Measurements from ENCODE around the gene RARA. TPM values are rescaled to one million over a fixed set of nuclear protein-coding genes. Genes with fewer than 3 reads are reported as not detected.
"Not testable (repeated sequence)": the region's sequence is repeated elsewhere in the genome, so short reads cannot be mapped to it uniquely, and the experiment has no call there.

RARA gene
- total RNA-seq, 1 experiment from 2014 or later, result 29.6 TPM

DNA sequence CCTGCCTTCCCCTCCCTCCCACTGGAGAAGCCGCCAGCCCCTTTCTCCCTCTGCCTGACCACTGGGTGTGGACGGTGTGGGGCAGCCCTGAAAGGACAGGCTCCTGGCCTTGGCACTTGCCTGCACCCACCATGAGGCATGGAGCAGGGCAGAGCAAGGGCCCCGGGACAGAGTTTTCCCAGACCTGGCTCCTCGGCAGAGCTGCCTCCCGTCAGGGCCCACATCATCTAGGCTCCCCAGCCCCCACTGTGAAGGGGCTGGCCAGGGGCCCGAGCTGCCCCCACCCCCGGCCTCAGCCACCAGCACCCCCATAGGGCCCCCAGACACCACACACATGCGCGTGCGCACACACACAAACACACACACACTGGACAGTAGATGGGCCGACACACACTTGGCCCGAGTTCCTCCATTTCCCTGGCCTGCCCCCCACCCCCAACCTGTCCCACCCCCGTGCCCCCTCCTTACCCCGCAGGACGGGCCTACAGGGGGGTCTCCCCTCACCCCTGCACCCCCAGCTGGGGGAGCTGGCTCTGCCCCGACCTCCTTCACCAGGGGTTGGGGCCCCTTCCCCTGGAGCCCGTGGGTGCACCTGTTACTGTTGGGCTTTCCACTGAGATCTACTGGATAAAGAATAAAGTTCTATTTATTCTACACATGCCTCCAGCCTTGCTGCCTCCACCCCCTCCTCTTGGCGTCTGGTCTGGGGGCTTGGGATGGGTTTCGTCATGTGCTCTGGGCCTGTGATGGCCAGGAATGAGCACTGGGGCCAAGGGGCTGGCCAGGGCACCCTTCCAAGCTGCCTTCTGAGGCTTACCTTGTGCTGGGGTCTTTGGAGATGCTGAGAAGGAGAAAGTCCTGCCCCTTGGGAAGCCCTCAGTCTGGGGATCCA, 48.3 kb downstream of the RARA start:
- DNase-seq (ENCODE audit: low read depth), result no peak

DNA sequence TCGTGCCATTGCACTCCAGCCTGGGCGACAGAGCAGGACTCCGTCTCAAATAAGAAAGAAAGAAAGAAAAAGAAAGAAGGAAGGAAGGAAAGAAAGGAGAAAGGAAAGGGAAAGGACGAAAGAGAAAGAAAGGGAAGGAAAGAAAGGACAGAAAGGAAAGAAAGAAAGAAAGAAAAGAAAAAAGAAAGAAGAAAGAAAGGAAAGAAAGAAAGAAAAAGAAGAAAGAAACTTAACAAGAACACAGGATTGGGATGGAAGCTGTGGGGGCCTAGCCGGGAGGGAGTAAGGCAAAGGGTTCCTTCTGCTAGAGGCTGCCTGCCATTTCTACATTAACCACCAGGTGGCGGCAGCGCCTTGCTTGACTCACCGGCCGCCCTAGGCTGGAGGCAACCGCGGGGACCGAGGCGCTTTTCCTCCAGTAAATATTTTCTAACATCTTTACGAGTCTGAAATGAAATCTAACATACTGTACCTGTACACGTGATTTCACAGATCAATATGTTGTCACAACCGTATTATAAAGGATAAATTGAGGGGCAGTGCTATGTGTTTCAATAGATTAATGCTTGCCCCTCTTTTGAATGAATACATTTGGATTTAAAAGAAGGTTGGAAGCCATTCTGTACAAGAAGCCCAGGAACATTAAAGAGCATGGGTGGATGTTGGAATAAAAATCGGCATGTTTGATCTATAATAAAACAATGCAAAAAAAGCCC, 49.5 kb downstream of the RARA start:
- DNase-seq (ENCODE audit: low read depth), result peak; percentile 74

DNA sequence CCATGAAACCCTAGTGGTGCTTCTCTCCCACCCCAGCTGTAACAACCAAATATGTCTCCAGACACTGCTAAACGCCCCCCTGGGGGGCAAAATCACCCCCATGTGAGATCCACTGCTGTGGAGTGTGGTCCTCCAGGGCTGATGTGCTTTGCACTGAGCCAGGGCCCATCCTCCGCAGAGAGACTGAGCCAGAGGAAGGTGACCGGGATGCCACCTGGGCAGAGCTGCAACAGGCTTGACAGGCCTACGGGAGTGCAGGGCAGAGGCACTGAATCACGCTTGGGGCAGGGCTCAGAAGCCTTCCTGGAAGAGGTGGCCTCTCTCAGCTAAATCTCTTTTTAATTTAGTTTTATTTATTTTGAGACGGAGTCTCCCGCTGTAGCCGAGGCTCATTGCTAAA, 51.1 kb downstream of the RARA start:
- DNase-seq (ENCODE audit: low read depth), result no peak

DNA sequence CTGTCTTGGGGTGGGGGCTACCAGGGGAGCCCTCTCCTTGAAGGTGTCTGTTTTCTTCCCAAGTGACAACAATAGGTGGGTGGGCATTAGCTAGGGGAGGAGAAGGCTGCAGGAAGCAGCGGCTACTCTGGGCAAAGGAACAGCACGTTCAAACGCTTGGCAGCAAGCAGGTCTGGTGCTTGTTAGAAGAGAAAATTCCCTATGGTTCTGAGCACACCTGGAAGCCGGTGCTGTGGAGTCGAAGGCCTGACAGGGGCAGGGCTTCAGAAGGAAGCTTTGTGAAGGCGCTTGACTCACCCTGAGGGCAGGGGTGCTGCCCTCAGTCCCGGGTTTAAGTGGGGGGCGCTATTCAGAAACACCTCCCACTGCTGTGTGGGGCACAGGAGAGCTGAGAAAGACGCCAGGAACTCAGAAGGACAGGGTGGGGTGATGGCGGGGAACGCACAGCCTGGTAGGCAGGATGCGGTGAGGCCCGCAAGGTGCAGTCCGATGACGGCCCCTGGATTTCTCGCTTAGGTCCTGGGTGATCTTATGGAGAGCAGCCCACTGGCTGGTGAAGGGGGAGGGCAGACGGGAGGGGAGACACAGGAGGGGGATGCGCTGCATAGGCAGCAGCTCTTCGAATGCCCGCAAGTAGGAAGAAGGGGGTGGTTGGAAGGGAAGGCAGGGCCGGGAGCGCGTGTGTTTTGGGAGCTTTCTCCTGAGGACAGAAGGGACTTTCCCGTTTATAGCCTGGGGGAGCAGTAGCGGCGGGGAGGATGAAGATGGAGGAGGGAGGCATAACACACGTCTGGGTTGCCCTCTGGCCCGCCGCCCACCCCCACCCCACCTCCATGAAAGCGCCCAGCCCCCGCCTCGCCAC, 52.3 kb downstream of the RARA start:
- no peak for DNase-seq (ENCODE audit: low read depth)

DNA sequence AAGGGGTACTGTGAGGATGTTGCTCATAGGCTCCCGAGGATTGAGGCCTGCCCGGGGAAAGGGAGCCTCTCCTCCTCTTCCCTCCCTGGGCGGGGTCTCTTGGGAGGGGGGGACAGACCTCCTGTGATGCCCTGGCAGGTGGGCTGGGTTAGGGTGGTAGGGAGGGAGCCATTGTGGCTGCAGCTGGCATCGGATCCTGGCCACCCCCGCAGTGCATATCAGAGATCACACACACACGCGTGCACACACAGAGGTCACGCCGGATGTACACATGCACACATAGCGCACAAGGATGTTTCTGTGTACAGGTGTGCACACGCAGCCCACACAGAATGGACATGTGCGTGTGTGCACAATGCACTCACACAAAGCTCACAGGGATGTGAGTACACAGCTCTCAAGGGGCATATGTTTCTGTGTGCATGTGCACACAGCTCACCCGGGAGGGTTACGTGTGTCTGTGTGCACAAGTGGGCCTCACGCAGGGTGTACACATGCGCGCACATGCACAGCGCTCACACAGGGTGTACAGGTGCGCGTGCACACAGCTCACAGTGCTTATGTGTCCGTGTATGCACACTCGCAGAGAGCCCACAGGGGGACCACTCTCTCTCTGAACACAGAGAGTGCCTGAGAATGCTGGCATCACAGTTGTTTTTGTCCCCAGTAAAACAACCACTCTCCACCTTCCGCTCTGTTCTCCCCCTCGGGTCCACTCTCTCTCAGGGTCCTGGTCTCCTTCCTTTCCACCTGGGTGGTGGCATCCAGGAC, 53.1 kb downstream of the RARA start:
- no peak for DNase-seq (ENCODE audit: low read depth)

DNA sequence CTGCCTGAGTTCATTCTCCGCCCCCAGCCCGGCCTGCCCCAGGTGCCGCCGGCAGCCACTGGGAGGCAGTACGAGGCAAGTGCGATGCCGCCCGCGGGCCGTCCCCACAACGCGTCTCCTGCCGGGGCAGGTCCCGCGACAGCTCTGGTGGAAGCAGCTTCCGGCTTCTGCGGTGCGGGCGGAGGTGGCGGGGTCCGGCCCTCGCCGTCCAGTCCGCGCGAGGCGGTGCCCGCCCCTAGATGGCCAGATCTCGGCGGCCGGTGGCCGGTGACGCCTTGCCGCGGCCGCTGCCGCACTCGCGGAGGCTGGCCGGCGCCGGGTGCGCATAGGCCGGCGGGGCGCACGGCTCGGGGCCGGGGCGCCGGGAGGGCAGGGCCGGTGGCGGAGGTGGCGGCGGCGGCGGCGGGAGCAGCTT, 53.7 kb downstream of the RARA start:
- DNase-seq (ENCODE audit: low read depth), result peak; percentile 58

DNA sequence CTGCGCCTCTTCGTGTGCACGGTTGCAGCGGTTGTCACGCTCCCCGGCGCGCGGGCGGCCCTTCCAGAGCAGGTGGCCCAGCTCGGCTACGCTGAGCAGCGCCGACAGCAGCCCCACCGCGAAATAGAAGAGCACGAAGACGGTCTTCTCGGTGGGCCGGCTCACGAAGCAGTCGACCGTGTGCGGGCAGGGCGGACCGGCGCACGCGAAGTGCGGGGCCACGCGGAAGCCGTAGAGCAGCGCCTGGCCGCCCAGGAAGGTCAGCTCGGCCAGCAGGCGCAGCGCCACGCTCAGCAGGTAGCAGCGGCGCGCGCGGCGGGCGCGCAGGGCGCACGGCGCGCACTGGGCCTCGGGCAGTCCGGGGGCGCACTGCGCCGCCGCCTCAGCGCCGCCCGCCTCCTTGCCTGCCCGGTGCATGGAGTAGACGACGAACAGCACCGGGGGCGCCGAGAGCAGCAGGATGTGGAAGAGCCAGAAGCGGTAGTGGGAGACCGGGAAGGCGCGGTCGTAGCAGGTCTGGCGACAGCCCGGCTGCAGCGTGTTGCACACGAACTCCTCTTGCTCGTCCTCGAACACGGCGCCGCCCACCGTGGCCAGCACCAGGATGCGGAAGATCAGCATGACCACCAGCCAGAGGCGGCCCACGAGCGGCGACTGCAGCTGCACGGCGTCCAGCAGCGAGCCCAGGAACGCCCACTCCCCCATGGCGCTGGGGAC, 54.3 kb downstream of the RARA start:
- DNase-seq (ENCODE audit: low read depth), result no peak

DNA sequence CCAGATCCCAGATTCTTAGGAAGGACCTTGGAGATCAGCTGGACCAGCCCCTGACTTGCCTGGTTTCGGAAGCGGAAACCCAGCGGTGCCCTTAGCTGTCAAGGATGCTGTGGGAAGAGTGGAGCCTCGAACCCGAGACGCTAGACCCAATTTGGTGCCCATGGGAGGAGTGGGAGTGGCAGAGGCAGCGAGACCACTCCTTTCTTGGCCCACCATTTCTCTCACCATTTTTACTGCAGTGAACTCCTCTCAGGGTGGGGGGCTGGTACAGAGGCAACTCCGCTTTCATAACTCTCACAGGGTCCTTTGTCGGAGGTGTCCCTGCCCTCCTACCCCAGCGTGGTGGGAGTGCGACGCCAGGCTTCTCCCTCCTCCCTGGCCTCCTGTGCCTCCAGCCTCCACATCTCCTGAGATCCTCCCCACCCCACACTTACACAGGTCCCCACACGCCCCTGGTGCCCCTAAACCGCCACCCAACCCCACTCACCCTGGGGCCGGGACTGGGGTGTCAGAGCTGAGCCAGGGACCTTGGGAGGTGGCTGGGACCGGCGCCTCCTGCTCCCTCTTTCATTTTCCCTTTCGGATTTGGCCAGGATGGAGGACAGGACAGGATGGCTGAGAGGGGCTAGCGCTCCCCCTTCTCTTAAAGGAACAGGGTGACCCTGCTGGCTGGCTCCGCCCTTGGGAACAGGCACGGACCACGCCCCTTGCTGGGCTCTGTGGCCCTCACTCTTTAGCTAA, 55.3 kb downstream of the RARA start, which contains the start of gene GJD3:
TSS of gene GJD3 (minus strand) at position 617 of the 741 bp plus-strand sequence. CDS start 922 bp downstream, outside the sequence.
- DNase-seq (ENCODE audit: low read depth), result no peak

DNA sequence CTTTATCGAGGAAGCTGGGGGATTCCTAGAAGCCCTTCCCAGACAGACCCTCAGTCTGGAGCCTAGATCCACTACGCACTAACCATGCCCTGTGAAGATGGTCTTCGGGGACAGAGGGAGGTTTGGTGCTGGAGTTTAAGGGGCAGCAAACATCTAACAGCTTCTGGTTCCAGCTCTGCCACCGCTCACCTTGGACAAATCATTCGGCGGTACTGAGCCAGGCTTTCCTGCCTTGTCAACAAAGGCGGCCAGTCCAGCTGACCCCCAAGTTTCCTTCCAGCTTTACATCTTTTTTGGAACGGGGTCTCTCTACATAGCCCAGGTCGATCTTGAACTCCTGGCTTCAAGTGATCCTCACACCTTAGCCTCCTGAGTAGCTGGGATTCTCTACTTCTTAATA, 55.9 kb downstream of the RARA start:
- no peak for DNase-seq (ENCODE audit: low read depth)

DNA sequence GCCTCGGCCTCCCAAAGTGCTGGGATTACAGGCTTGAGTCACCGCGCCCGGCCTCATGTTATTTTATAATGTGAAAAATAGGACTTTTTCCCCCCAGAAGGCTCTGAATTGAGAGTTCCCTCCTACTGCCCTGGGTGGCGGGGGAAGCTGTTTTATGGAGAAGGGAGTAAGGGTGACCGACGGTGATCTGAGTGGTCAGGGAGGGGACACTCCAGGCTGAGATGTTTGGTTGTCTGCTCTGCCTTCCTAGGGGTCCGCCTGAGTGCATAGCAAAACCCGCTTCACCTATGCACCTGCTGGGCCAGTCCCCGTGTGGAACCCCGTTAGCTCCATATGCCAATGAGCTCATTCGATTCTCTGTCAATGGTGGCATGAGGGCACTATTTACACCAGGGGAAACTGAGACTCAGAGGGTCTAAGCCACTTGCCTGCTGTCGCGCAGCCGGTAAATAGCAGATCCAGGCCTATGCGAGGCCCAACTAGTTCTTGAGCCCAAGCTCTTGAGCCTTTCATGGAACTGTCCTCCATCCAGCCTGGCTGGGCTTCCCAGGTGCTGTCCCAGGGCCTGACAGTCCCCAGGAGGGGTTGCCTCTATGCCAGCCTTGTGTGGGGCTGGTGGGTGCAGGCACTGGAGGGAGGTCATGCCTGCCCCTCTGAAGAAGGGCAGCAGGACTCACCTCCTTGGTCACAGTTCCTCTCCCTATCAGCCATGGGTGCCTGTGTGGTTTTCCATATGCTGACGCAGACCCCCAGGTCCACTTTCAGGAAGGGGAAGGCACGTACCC, 57.3 kb downstream of the RARA start:
- no peak for DNase-seq (ENCODE audit: low read depth)

DNA sequence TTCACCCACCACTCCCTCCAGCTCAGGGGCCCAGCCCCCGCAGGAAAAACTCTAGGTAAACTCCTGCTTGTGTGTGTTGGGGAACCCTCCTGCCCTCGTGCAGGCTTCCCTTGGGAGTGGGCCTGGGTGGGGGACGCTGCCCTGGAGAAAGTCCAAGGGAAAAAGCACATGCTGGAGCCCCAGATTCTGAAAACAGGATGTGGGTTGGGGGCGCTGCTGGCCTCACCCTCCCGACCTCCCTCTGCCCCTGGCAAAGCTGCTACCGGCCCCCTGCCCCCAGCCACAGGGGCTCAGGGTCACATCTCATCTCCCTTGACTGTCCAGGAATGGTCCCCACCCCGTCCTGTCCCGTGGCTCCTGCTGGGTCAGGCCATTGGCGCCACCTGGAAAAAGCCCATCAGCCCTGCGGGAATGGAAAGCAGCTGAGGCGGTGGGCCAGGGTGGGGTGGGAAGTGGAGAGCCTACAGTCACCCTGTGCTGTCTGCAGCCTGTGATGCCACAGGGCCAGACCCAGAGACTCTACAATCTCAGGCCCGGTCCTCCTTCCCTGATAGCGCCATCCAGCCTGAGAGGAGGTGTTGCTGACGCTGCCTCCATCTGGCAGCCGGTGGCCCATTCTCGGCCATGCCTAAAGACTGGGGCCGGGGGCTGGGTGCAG, 58.0 kb downstream of the RARA start:
- no peak for DNase-seq (ENCODE audit: low read depth)

DNA sequence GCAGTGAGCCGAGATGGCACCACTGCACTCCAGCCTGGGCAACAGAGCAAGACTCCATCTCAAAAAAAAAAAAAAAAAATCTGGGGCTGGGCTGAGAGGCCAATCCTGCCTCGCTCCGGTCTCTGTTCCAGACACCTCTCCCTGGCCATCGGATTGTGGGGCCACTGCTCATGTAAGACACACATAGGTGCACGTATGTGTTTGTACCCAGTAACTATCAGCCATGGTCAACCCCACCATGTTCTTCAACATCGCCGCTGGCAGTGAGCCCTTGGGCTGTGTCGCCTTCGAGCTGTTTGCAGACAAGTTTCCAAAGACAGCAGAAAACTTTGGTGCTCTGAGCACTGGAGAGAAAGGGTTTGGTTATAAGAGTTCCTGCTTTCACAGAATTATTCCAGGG, 58.7 kb downstream of the RARA start:
- not testable (repeated sequence) for DNase-seq (ENCODE audit: low read depth)

DNA sequence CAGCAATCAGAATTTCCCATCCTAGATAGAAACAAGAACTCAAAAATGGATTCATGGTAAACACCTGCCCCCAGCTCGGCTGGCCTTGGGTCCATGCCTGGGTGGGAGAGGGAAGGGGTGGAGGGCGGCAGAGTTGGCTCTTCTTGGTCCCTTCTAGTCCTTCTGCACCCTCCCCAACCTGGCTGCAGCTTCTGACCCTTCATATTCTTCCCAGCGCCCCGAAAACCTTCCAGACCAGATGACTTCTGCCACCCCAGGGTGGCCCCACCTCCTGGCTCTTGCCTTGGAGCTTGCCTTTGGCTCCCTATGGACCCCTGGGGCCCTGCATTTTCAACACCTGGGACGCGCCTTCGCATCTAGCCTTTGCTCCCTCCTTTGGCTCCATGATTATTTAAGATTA, 60.9 kb downstream of the RARA start:
- no peak for DNase-seq (ENCODE audit: low read depth)

DNA sequence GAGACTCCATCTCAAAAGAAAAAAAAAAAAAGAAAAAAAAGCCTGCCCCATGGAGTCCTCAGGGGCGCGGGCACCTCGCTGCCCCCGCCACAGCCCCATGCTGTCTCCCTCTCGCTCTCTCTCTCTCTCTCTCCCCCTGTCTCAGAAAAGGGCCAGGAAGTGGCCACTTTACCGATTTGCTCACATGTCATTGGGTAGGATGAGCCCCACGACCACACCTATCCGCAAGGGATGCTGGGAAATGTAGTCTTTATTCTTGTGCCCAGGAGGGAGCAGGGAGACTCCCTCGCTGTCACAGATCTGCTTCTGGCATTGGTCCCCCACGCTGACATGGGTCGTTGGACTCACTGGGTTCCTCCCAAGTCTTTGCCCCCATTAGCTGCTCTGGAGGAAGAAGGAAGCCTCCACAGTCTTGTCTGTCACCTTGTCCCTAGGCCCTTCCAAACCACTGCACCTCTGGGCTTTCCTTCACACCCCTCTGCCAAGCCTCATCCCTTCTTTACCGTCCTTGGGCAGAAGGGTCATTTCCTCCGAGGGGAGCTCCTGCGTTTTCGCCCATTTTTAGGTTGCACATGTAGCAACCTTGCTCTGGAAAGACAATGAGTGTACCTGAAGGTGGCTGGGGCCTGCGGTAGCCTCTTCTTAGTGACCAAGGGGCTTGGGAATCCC, 62.4 kb downstream of the RARA start:
- DNase-seq (ENCODE audit: low read depth), result no peak

DNA sequence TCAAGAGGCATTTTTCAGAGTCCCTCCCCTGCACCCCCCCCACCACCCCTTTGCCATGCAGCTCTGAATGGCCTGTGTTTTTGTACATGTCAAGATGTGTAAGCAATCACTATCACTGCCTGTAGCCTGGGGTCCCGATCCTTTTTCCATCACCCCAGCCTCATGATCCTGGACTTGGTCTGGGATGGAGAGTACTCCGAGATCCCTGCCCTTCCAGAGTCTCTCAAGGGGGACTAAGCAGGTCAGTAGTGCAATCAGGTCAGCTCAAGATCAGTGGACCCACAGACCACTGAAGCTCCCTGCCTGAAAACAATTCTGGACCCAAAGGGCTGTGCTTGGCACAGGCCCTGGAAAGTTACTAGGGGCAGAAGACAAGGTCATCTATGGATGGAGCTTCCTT, 63.1 kb downstream of the RARA start:
- DNase-seq (ENCODE audit: low read depth), result no peak

DNA sequence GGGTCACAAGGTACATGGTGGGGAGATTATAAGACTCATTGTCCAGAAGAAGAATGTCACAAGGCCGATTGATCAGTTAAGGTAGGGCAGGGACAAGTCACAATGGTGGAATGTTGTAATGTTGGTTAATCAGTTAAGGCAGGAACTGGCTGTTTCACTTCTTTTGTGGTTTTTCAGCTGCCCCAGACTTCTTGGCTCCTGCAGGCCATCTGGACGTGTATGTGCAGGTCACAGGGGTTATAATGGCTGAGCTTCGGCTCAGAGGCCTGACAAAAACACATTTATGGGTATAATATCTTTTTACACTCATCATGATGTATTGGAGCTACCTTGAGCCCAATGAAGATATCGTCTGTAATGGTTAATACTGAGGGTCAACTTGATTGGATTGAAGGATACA, 63.7 kb downstream of the RARA start:
- peak; percentile 13 for DNase-seq (ENCODE audit: low read depth)

DNA sequence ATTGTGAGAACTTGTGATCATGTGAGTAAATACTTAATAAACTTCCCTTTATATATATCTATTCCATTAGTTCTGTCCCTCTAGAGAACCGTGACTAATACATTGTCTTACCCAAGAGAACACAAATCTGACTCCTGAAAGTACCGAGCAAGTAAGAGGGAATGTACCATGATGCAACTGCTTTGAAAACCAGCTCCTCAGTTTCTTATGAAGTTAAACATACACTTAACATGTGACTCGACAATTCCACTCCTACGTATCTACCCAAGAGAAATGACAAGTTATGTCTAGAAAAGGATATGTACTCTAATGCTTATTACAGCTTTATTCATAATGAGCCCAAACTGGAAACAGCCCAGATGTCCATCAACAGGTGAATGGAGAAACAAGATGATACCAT, 64.3 kb downstream of the RARA start:
- DNase-seq (ENCODE audit: low read depth), result peak; percentile 55

DNA sequence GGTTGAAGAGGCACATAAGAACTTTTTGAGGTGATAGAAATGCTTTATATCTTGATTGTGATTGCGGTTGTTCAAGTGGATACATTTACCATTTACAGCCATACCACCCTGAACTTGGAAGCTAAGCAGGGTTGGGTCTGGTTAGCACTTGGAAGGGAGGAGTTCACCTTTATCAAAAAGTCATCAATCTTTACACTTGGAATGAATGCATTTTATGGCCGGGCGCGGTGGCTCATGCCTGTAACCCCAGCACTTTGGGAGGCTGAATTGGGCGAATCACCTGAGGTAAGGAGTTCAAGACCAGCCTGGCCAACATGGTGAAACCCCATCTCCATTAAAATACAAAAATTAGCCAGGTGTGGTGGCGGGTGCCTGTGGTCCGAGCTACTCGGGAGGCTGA, 65.0 kb downstream of the RARA start:
- no peak for DNase-seq (ENCODE audit: low read depth)
